ENCODE results near the gene OR51B4.
"Not testable (repeated sequence)": the region's sequence is repeated elsewhere in the genome, so short reads cannot be mapped to it uniquely, and the experiment has no call there.

Gene OR51B4, protein sequence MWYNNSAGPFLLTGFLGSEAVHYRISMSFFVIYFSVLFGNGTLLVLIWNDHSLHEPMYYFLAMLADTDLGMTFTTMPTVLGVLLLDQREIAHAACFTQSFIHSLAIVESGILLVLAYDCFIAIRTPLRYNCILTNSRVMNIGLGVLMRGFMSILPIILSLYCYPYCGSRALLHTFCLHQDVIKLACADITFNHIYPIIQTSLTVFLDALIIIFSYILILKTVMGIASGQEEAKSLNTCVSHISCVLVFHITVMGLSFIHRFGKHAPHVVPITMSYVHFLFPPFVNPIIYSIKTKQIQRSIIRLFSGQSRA

DNA sequence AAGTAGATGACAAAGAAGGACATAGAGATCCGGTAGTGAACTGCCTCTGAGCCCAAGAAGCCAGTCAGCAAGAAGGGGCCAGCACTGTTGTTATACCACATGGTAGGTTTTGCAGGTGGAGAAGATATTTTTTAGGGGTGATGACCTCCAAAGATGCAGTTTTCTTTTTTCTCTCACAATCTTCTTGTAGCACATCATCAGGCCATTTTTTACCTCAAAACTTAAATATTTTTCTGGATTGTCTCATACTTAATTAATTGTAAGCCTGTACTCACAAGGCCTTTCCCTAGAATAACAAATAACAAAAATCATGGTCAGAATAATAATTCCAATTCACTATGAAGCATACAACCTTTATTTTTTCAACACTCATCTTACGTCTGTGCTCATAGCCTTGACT, at the start of gene OR51B4:
Gene OR51B4, minus strand, starts transcription at position 101 of the 400 bp plus-strand sequence. Its CDS starts 0 bp downstream, at position 101.
- DNase-seq (ENCODE audit: low read depth), result no peak

DNA sequence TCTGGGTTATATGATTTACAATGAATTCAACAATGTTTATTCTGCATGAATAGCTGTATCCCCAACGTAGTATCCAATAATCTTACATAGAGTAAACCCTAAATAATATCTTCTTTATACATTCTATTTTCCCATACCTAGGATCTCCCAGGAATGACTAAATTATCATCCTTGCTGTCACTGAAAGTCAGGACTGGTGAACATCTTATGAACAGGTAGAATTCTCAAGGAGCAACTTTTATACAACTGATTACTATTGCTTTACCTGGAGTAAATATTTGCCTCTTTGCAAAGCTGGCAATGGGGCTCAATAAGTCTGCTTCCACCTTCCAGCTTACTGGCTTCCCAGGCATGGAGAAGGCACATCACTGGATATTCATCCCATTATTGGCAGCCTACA, 49.5 kb upstream of the OR51B4 start, which contains the start of gene OR51B6:
Gene OR51B6, plus strand, starts transcription at position 301 of the 400 bp plus-strand sequence. Its CDS starts 0 bp downstream, at position 301.
- DNase-seq (ENCODE audit: low read depth), result no peak

DNA sequence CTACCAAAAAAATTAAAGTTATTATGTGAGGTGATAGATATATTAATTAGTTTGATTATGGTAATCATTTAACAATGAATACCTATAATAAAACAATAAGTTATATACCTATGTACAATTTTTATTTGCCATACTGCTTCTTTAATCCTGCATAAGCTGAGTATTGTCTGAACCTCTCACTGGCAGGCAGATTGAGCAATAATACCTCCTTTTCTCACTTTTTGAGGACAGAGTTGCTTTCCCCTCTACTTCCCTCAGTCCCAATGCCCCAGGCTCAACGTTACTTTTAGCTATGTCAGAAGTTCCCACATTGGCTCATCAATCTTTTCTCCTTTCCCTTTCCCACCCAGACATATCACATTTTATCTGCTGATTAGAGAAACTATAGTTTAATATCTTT, 47.8 kb upstream of the OR51B4 start:
- no peak for DNase-seq (ENCODE audit: low read depth)

DNA sequence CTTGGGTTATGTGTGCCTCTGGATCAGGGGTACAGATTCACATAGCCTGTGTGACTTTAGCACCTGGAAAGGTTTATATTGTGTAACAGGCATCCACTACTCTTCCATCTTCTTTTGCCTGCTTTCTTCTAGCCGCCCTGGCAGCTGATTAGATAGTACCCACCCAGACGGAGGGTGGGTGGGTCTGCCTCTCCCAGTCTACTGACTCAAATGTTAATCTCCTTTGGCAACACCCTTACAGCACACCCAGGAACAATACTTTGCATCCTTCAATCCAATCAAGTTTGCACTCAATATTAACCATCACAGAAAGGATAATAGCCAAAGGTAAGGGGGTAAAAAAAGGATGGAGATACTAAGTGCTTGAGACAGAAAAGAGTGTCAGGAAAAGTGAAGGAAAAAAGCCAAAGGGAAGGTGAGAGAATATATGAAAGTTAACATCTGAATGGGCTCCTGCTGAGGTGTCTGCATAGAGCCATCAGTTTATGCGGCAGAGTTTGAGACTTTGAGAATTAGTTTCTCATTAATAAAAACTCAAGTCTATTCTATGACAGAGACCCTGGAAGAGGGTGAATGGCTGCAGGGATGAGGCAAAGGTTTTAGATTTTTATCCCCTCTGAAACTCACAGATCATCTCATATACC, 46.9 kb upstream of the OR51B4 start:
- no peak for DNase-seq (ENCODE audit: low read depth)

DNA sequence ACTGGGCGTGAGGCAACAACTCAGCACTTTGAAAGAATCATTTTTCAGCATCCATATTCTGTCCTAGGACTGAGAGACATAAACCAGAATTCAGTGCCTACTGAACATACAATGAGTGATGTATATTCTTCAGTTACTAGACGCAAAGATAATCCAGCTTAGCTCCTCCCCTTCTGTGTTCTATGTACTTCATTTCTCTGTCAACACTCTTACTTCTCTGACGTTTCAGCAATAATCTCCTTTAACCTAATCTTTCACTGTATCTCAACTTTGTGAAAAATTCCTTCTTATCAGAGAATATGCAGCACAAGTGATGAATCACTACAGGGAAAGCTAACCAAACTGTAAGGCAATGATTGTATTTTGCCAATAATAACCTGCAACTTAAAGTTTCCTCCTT, 44.1 kb upstream of the OR51B4 start:
- DNase-seq (ENCODE audit: low read depth), result no peak

DNA sequence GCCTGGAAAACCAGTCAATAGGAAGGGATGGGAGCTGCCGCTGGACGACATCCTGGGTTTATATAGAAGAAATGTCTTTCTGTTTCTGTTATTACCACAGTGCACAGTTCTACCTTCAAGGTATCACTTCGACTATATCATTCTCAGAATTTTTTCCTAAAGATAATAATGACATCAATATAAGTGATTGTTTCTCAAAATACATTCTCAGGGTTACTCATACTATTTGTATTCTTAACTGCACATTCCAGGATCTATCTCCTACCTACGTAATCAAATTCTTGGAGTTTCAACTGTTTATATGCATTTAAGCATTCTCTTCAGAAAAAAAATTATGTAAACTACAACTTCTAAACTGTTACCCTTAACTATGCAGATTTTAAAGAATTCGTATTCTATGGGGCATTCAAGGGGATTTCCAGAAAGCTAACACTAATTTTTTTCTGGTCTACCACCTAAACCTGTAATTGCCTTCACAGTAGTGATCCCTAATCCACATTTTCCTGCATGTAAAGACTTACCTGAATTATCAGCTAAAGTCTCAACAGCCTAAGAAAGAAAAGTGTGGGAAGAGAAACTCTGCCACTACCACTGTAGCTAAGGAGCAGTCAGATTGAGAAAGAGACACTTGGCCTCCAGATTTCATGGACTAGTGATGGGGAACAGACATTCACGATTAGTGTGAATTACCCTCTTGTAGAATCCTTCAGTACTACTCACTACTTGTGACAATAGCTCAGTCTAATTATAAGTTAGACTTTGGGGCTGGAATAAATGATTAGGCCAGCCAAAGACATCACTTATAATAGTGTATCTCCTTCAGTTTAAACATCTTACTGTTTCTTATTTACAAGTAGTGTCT, 42.0 kb upstream of the OR51B4 start, which contains the start of gene OR51B5:
Gene OR51B5, minus strand, starts transcription at position 51 of the 862 bp plus-strand sequence. Its CDS starts 0 bp downstream, at position 51.
- DNase-seq (ENCODE audit: low read depth), result no peak

DNA sequence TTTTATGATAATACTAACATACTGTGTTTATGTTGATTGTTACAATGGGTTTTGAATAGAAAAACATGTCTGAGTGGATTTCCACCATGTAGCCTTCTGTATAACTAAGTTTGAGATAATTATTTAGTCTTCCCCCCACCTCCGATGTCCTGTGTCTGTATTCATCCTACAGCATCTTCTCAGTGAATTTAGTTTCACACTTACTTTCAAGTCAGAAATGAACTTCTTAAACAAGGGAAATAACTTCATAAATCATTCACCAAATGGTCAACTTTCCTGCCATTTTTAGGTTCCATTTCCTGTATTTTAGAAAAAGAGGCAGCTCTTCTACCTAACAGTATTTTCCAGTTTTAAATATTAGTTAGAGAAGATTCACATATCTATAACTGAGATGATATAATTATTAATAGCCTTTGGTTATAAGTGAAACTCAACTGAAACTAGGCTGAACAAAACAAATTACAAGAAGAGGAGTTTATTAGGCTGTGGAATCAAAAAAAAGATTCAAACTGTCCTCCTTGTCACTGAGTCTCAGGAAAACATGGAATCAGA, 38.1 kb upstream of the OR51B4 start:
- no peak for DNase-seq (ENCODE audit: low read depth)

DNA sequence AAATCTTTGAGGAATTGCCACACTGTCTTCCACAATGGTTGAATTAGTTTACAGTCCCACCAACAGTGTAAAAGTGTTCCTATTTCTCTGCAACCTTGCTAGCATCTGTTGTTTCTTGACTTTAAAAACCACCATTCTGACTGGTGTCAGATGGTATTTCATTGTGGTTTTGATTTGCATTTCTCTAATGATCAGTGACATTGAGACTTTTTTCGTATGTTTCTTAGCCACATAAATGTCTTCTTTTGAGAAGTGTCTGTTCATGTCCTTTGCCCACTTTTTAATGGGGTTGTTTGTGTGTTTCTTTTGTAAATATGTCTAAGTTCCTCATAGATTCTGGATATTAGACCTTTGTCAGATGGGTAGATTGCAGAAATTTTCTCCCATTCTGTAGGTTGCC, 35.5 kb upstream of the OR51B4 start:
- DNase-seq (ENCODE audit: low read depth), result not testable (repeated sequence)

DNA sequence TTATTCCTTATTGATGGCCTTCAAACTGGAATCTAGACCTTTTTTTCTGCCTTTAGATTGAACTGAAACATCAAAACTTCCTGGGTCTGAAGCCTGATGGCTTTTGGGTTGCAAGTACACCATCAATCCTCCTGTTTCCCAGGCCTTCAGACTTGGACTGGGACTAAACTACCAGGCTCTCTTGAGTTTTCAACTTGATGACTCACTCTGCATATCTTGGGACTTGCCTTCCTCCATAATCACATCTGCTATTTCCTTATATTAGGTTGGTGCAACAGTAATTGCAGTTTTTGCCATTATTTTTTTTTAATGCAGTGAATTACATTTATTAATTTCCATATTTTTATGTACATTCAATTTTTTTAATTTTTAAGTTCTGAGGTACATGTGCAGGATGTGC, 34.6 kb upstream of the OR51B4 start:
- DNase-seq (ENCODE audit: low read depth), result no peak

DNA sequence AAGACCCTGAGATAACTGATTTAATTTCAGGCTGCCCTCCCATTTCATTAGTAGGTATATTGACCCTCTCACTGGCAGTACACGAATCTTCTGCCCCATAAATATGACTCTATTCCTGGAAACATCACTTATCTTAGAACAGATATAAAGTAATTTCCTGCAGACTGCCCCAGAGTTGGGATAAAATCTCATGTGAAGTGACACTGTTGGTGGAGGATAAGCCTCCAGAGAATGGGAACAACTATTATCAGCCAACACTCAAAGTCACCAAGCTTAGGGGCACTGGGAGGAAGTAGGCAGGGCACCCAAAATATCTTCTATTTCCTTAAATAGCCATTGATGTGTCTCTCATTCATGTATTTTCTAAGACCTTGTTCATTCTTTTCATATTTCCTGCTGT, 33.4 kb upstream of the OR51B4 start:
- no peak for DNase-seq (ENCODE audit: low read depth)

DNA sequence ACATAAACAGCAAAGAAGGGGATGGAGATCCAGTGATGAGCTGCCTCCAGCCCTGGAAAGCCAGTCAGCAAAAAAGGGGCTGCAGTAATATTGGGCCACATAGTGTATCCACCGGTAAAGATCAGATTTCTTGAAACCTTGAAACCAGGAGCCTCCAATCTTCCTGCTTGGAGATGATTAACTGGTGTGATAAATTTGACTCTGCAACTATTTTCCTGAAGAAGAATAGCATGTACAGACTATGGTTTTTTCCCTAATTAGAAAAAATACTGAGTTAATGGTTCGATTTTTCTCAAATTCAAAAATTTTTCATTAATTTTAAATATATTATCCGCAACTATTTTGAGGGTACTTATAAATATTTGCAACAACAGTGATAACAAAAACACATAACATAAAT, 22.5 kb upstream of the OR51B4 start, which contains the start of gene OR51B2:
Gene OR51B2, minus strand, starts transcription at position 101 of the 400 bp plus-strand sequence. Its CDS starts 0 bp downstream, at position 101.
- no peak for DNase-seq (ENCODE audit: low read depth)

DNA sequence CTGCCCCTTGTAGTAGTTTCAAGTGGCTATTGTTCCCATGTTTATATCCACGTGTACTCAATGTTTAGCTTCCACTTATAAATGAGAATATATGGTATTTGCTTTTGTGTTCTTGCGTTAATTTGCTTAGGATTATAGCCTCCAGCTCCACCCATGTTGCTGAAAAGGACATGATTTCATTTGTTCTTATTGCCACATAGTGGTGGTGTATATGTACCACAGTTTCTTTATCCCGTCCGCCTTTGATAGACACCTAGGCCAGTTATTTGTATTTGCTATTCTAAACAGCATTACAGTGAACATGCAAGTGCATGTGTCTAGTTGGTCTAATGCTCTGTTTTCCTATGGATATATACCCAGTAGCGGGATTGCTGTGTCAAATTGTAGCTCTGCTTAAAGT, 15.5 kb upstream of the OR51B4 start:
- DNase-seq (ENCODE audit: low read depth), result no peak

DNA sequence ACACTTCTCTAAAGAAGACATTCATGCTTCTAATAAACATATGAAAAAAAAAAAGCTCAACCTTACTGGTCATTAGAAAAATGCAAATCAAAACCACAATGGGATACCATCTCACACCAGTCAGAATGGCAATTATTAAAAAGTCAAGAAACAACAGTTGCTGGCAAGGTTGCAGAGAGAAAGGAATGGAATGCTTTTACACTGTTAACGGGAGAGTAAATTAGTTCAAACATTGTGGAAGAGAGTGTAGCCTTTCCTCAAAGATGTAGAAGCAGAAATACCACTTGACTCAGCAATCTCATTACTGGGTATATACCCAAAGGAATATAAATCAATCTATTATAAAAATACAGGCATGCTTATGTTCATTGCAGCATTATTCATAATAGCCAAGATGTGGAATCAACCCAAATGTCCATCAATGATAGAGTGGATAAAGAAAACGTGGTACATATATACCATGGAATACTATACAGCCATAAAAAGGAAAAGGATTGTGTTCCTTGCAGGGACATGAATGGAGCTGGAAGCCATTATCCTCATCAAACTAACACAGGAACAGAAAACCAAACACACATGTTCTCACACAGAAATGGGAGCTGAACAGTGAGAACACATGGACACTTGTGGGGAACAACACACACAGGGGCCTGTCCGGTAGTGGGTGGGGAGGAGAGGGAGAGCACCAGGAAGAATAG, 11.7 kb upstream of the OR51B4 start:
- DNase-seq (ENCODE audit: low read depth), result not testable (repeated sequence)

DNA sequence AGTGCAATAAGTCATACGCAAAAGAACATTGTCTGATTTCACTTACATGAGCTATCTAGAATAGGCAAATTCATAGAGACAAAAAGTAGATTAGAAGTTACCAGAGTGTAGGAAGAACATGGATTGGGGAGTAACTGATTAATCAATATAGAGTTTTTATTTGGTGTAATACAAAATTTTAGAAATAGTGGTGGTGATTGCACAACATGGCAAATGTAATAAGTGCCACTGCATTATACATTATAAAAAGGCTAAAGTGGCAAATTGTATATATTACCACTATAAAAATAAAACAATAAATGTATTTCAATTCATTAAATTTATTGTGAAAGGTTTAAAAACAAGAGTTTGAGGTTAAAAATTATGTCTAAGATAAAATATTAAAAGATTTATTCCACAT, 8.7 kb upstream of the OR51B4 start:
- DNase-seq (ENCODE audit: low read depth), result no peak

DNA sequence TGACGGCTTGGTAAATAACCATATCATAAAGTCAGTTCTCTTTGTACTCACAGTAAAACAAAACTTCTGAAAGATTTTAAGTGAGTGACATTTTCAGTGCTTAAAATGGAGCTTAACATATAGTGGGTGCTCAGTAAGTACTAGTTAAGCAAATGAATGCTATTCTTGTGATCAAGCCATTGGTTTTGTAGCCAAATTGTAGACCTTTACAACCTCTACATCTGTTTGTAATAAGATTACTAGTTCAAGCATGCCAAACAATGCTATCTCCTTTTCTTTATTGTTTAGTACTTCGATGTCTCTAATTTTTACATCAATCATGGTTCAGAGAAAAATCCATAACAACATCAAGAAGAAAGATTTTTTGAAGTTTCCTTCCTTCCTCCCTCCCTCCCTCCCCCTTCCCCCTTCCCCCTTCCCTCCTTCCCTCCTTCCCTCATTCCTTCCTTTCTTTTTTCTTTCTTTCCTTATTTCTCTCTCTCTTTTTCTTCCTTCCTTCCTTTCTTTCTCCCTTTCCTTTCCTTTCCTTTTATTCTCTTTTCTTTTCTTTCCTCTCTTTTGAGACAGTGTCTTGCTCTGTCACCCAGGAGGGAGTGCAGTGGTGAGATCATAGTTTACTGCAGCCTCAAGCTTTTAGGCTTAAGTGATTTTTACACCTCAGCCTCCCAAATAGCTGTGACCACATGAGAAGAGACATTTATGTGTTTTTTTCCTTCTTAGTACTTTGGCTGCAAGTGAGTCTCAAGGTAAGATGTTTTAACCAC, 5.7 kb upstream of the OR51B4 start:
- DNase-seq (ENCODE audit: low read depth), result no peak

DNA sequence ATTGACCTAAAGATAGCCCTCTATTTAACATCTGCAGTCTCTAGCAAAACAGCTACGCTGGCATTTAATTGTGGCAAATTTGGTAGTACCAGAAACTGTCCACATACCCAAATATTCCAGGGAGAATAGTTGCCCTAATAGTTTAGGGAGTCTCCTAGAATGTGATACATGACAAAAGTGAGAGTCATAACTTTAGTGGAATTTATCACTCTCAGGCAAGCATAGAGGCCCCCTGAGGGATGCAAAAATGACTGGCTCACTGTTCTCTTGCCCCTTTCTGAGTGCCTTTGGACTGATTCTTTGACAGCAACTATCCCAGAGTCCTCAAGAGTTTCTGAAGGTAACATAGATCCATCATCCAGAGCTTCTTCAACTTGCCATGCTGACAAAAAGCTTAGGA, 2.3 kb upstream of the OR51B4 start:
- no peak for DNase-seq (ENCODE audit: low read depth)

DNA sequence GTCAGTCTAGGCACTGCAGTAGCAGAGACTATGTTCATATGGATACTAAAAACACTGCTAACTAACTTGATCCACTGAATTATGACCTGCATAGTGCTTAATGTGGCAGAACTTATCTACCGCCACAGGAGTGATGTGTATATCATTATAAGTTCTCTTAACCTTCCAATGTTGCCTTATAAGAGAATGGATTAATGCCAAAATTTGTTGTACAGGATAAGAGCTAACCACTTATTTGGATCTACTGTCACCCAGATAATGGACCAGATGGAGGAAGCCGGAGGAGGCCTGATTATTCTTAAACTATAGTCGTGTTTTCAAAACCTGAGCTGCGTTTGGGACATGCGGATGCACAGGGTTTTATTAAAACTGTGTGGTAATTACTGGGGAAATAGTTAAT, 1.9 kb upstream of the OR51B4 start:
- no peak for DNase-seq (ENCODE audit: low read depth)

DNA sequence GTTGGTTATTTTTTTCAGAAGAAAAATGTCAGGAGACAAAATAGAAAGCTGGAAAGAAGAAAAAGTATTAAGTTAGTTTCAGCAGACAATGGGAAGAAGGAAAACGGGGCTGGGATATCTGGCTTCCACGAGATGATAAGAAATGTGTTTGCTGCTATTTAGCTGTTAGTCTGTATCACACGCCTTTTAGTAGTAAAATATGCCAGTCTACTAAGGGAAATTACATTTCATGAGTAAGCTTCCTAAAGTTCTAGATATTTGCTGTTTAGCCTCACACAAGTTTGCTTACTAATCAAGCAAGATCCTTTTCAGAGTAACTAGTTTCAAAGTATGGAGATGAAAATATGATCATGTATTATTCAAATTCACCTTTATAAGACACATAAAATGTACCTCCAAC, 1.5 kb downstream of the OR51B4 start:
- no peak for DNase-seq (ENCODE audit: low read depth)

DNA sequence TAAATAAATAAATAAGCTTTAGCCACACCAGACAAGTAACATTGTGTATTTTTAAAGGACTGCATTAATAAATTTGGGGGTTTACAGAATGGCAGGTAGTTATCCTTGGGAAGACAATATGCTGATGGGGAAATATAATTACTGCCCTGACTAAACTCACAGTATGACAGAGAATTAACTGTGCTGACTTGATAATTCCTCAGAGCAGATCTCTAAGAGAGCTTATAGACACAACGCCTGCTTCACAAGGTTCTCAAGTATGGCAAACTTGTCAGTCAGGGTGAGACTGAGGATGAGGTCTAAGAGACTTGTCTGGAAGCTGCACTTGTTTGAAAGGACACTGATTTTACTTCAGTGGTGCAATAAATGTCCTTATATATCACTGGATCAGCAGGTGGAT, 3.3 kb downstream of the OR51B4 start:
- DNase-seq (ENCODE audit: low read depth), result no peak

DNA sequence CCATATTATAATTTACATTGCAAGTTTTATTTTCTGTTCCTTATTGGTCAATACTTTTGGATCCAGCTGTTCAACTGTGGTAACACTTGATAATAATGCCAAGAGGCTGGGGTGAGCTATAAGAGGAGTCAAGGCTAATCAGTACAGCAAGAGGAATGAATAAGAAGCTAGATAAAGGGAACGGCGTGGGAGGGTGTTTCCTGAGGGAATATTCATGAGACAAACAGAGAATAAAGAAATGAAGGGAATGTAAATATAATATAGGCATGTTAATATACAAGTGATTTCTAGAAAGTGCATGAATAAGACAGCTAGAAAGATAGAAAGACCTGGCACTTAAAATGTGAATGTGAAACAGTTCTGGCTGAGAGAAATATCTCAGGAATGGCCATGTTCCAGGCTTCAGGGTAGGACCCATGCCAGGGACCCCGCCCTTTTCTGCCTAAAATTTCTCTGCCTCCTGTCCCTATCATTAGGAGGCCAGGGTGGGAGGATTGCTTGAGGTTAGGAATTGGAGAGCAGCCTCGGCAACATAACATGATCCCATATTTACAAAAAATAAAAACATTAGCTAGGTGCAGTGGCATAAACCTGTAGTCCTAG, 3.9 kb downstream of the OR51B4 start:
- no peak for DNase-seq (ENCODE audit: low read depth)

Measured in non-pigmented ciliary epithelial cell (primary cell).